ENCODE data around the gene CABLES1.
"Not testable (repeated sequence)": the region's sequence is repeated elsewhere in the genome, so short reads cannot be mapped to it uniquely, and the experiment has no call there.

Gene CABLES1

DNA sequence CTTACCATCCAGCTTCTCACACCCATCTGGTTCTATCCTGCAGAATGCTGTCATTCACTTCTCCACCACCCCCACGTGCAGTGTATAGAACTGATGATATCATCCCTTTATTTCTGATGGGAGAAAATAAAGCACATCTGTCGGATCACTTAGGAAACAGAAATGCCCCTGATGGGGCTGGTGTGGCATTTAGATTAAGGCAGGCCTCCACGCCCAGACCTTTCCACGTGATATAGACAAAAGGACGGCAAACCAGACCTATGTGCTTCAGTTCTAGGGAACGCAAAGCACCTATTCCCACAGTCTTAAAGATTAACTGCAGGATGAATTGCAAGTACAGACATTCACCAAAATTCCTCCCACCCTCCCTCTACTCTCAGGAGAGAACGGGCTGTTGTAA, 27.6 kb upstream of the CABLES1 start:
- Histone ChIP-seq H3K4me3 (ENCODE audit: low read depth, low read length) (no peak overlapping the region), H3K9me3 (ENCODE audit: severe bottlenecking) (no peaks in the 10 kb centered on the region), H3K36me3 (no peaks in the 10 kb centered on the region), H3K27me3 (ENCODE audit: insufficient read depth, low read depth, severe bottlenecking) (no peaks in the 10 kb centered on the region), H3K27ac (no peak overlapping the region)
- TF ChIP-seq, protein P1, sequence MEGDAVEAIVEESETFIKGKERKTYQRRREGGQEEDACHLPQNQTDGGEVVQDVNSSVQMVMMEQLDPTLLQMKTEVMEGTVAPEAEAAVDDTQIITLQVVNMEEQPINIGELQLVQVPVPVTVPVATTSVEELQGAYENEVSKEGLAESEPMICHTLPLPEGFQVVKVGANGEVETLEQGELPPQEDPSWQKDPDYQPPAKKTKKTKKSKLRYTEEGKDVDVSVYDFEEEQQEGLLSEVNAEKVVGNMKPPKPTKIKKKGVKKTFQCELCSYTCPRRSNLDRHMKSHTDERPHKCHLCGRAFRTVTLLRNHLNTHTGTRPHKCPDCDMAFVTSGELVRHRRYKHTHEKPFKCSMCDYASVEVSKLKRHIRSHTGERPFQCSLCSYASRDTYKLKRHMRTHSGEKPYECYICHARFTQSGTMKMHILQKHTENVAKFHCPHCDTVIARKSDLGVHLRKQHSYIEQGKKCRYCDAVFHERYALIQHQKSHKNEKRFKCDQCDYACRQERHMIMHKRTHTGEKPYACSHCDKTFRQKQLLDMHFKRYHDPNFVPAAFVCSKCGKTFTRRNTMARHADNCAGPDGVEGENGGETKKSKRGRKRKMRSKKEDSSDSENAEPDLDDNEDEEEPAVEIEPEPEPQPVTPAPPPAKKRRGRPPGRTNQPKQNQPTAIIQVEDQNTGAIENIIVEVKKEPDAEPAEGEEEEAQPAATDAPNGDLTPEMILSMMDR (IDR thresholded peaks at IDR 0.05; ENCODE audit: low read depth, low read length) = no peak
- no peak for DNase-seq

GRCh38 chr18:23108496-23108895, 26.8 kb upstream of the CABLES1 start:
- Histone ChIP-seq H3K9me3 (ENCODE audit: severe bottlenecking) (no peaks in the 10 kb centered on the region), H3K4me3 (ENCODE audit: low read depth, low read length) (no peak overlapping the region), H3K27ac (no peak overlapping the region), H3K27me3 (ENCODE audit: insufficient read depth, low read depth, severe bottlenecking) (no peaks in the 10 kb centered on the region), H3K36me3 (no peaks in the 10 kb centered on the region)
- DNase-seq = no peak
- TF ChIP-seq, protein P1 (IDR thresholded peaks at IDR 0.05; ENCODE audit: low read depth, low read length) = no peak

GRCh38 chr18:23109163-23109562, 26.1 kb upstream of the CABLES1 start:
- DNase-seq; H3K9me3 ChIP-seq (ENCODE audit: severe bottlenecking); H3K27ac ChIP-seq: not testable (repeated sequence)

DNA sequence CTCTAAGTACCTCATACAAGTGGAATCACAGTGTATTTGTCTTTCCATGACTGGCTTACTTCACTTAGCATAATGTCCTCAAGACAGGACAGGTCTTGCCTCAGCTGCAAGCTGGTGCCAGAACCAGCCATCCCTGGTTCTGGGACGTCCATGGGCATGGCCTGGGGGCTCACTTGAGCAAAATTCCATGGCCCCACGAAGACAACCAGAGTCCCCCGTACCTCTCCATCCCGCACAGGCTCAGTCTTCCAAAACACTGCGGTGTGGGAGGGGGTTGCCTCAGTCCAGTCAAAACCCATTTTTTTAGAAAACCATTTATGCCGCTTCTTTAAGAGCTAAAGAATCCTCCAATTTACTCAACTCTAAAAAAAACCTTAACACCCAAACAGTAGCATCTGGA, 21.7 kb upstream of the CABLES1 start:
- TF ChIP-seq, protein P1 (IDR thresholded peaks at IDR 0.05; ENCODE audit: low read depth, low read length) = no peak
- Histone ChIP-seq H3K9me3 (ENCODE audit: severe bottlenecking) (no peaks in the 10 kb centered on the region), H3K27me3 (ENCODE audit: insufficient read depth, low read depth, severe bottlenecking) (no peaks in the 10 kb centered on the region), H3K4me3 (ENCODE audit: low read depth, low read length) (no peak overlapping the region), H3K27ac (no peak overlapping the region), H3K36me3 (no peaks in the 10 kb centered on the region)
- no peak for DNase-seq

More at GRCh38 chr18:23109163-23109562, 26.1 kb upstream of the CABLES1 start:
- not testable (repeated sequence) for H3K4me3 ChIP-seq (ENCODE audit: low read depth, low read length); H3K36me3 ChIP-seq; H3K27me3 ChIP-seq (ENCODE audit: insufficient read depth, low read depth, severe bottlenecking)

DNA sequence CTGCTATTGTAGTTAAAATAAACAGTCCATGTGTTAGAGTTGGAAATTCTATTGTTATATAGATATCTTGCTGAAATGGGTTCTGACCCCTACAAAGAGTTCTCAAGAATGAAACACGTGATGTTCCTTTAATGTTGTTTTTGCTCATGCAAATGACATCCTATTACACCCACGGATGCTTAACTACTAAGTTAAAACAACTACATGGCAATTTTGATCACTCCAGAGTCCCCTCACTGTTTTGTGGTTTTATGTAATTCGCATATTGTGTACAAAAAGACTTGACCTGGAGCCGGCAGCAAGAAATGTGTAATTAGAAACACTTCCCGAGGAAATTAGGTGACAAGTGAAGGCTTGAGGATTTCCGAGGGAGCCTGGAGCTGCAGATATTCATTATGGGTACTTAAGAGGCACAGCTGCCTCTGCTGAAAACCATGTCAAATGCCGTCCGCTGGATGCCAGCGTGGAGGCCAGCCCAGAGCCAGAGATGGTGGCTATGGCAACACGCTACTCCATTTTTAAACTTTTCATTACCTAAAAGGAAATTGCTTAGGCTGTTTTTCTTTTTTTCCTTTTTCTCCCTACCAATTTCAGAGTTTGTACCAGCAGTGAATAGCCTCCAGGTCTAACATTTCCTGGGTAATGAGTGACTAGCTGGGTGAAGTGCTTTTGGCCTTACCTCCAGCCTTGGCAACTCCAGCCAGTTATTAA, 21.0 kb upstream of the CABLES1 start:
- Histone ChIP-seq H3K4me3 (ENCODE audit: low read depth, low read length) (no peak overlapping the region), H3K9me3 (ENCODE audit: severe bottlenecking) (no peaks in the 10 kb centered on the region), H3K27ac (no peak overlapping the region), H3K27me3 (ENCODE audit: insufficient read depth, low read depth, severe bottlenecking) (no peaks in the 10 kb centered on the region), H3K36me3 (no peaks in the 10 kb centered on the region)
- DNase-seq = no peak
- TF ChIP-seq, protein P1 (IDR thresholded peaks at IDR 0.05; ENCODE audit: low read depth, low read length) = no peak

GRCh38 chr18:23114911-23115310, 20.4 kb upstream of the CABLES1 start:
- no peaks in the 10 kb centered on the region for H3K27me3 ChIP-seq (ENCODE audit: insufficient read depth, low read depth, severe bottlenecking)
- H3K9me3 ChIP-seq (ENCODE audit: severe bottlenecking) = no peaks in the 10 kb centered on the region
- DNase-seq = no peak
- H3K4me3 ChIP-seq (ENCODE audit: low read depth, low read length) = no peak overlapping the region
- TF ChIP-seq, protein P1 (IDR thresholded peaks at IDR 0.05; ENCODE audit: low read depth, low read length) = no peak
- no peaks in the 10 kb centered on the region for H3K36me3 ChIP-seq
- H3K27ac ChIP-seq = no peak overlapping the region

Data from WERI-Rb-1 (cell line).